GM12878 (cell line): ENCODE data around the gene GAGE10. TPM values are rescaled to one million over a fixed set of nuclear protein-coding genes. Genes with fewer than 3 reads are reported as not detected.

Source experiments
- ATAC-seq: fragments of 200-7000 bp; cut with Tn5 transposase; 3 replicates; pipeline ENCODE4 v1.9.1; 2020; ENCODE audit warnings: mild to moderate bottlenecking, moderate library complexity
- BruUV-seq: library from RNA; stranded (reverse); fragments of 400-500 nt; replicated peaks from 2 replicates; lab custom pipeline; 2021; lab: Mats Ljungman, UMichigan
- CTCF ChIA-PET: fragments of 300-600 bp; sonication (Branson Sonifier 250); formaldehyde crosslinking; extraction: SDS; loops from one replicate; lab custom pipeline; 2021; ENCODE audit warnings: inconsistent platforms; lab: Yijun Ruan, JAX
- POLR2A ChIA-PET: fragments of 350-600 bp; formaldehyde crosslinking; extraction: SDS; loops from one replicate; lab custom pipeline; 2021; ENCODE audit warnings: inconsistent platforms; lab: Charles Lee
- RAD21 ChIA-PET: fragments of 300-600 bp; sonication (Branson Sonifier 250); formaldehyde crosslinking; loops from one replicate; lab custom pipeline; 2023; ENCODE audit warnings: antibody characterized with exemption; ENCODE audit not compliant: unreplicated experiment; lab: Charles Lee
- SMC1A ChIA-PET: fragments of 300-600 bp; sonication (Branson Sonifier 250); formaldehyde crosslinking; loops from one replicate; lab custom pipeline; 2023; ENCODE audit not compliant: unreplicated experiment, uncharacterized antibody; lab: Charles Lee
- DNase-seq: peaks from one replicate; pipeline ENCODE4 v3.0.0-alpha.2; 2011; ENCODE audit warnings: low read depth, low spot score
- FAIRE-seq: peaks from 3 replicates; lab custom pipeline; 2011; peaks lifted over from hg19 to GRCh38; lab: Jason Lieb, UNC
- H2AFZ ChIP-seq: 2 replicates; pipeline ENCODE4 v1.6.0; 2011; ENCODE audit warnings: low read depth, low read length, control low read depth; ENCODE audit not compliant: control insufficient read depth
- H3K27ac ChIP-seq: 2 replicates; pipeline ENCODE4 v1.5.1; 2011; ENCODE audit warnings: control low read depth; ENCODE audit not compliant: control insufficient read depth, insufficient read depth
- H3K27me3 ChIP-seq, 2 experiments: replicated peaks in 1 of 2; 2 replicates each; pipeline versions ENCODE4 v1.6.0 to v1.6.1; 2011; ENCODE audit warnings: low read length in 1 of 2; ENCODE audit not compliant: control insufficient read depth in 2 of 2, insufficient read depth in 2 of 2
- H3K36me3 ChIP-seq, 2 experiments: 2 replicates each; pipeline ENCODE4 v1.5.1; 2011; ENCODE audit warnings: low read length in 1 of 2; ENCODE audit not compliant: control insufficient read depth in 2 of 2, insufficient read depth in 2 of 2
- H3K4me1 ChIP-seq: 2 replicates; pipeline ENCODE4 v1.6.1; 2011; ENCODE audit warnings: mild to moderate bottlenecking, low read length, moderate library complexity, mixed read lengths; ENCODE audit not compliant: control insufficient read depth, insufficient read depth
- H3K4me2 ChIP-seq: 2 replicates; pipeline ENCODE4 v1.6.0; 2011; ENCODE audit warnings: control low read depth; ENCODE audit not compliant: control insufficient read depth, insufficient read depth
- H3K4me3 ChIP-seq: fragments of 200-600 bp; sonication (generic); 2 replicates; pipeline ENCODE4 v1.5.1; 2016
- H3K79me2 ChIP-seq: 2 replicates; pipeline ENCODE4 v1.6.0; 2011; ENCODE audit warnings: low read length; ENCODE audit not compliant: control insufficient read depth, insufficient read depth
- H3K9ac ChIP-seq: 2 replicates; pipeline ENCODE4 v1.8.0; 2011; ENCODE audit warnings: low read length, control low read depth, mixed read lengths; ENCODE audit not compliant: control insufficient read depth, insufficient read depth
- H3K9me3 ChIP-seq: replicated peaks from 3 replicates; pipeline ENCODE4 v1.5.1; 2011; ENCODE audit warnings: mild to moderate bottlenecking, low read length; ENCODE audit not compliant: control insufficient read depth, insufficient read depth
- H4K20me1 ChIP-seq: 2 replicates; pipeline ENCODE4 v1.6.0; 2011; ENCODE audit not compliant: control insufficient read depth, insufficient read depth
- CTCF ChIP-seq, 3 experiments: IDR thresholded peaks in 2 of 3; conservative IDR thresholded peaks in 1 of 3; 2 replicates each; pipeline ENCODE4 v1.5.1; 2011; ENCODE audit warnings: low read depth in 3 of 3, low read length in 3 of 3, mild to moderate bottlenecking in 3 of 3, control low read depth in 2 of 3, moderate library complexity in 2 of 3, inconsistent platforms in 1 of 3, mixed read lengths in 1 of 3; ENCODE audit not compliant: control insufficient read depth in 2 of 3, insufficient read depth in 1 of 3; ENCODE audit errors: extremely low read depth in 1 of 3
- IKZF2 ChIP-seq, 2 experiments: fragments of 450-650 bp; IDR thresholded peaks; 2 replicates each; pipeline ENCODE4 v1.6.1; 2017; ENCODE audit warnings: mild to moderate bottlenecking in 2 of 2, moderate library complexity in 2 of 2
- NR2C1 ChIP-seq: fragments of 450-650 bp; IDR thresholded peaks from 2 replicates; pipeline ENCODE4 v1.6.1; 2017; ENCODE audit warnings: antibody characterized with exemption, mild to moderate bottlenecking, moderate library complexity
- RAD21 ChIP-seq: IDR thresholded peaks from 2 replicates; pipeline ENCODE4 v1.6.1; 2011; ENCODE audit warnings: mild to moderate bottlenecking, low read depth, low read length, moderate library complexity; ENCODE audit not compliant: insufficient read depth
- SMC3 ChIP-seq: IDR thresholded peaks from 2 replicates; pipeline ENCODE4 v1.6.1; 2011; ENCODE audit warnings: low read length, improper control_type of control experiment, borderline replicate concordance
- YY1 ChIP-seq: IDR thresholded peaks from 2 replicates; pipeline ENCODE4 v1.6.1; 2011; ENCODE audit warnings: low read depth, mild to moderate bottlenecking, low read length
- WGBS: methylation state at CpG from one replicate; pipeline ENCODE4 v1.1.6; 2016; ENCODE audit warnings: low lambda C conversion rate; ENCODE audit not compliant: insufficient replicate concordance, insufficient coverage; ENCODE audit errors: missing lambda C conversion rate; 5-methylcytosine and 5-hydroxymethylcytosine counted together
- in situ Hi-C: fragments of 300-500 bp; cut with MboI; formaldehyde crosslinking; loops from 9 replicates; pipeline ENCODE4 v1.14.3; 2018; ENCODE audit warnings: mixed read lengths
- intact Hi-C: fragments of 100-400 bp; cut with micrococcal nuclease; formaldehyde crosslinking; loops from one replicate; pipeline ENCODE4 v1.14.2; 2022; ENCODE audit not compliant: unreplicated experiment
- polyA plus RNA-seq, 11 experiments: library from polyadenylated mRNA; depleted of rRNA in 4 of 11; unstranded in 6 of 11; stranded (reverse) in 5 of 11; fragments of >200 nt; fragmentation: Nextera tagmentation in 4 of 11; fragmentation: Illumina TruSeq in 1 of 11; extraction: Ambion mirVana in 4 of 11; extraction: Trizol in 1 of 11; gene quantifications; 1 replicate in 1 of 11; 2 replicates in 10 of 11; pipeline versions ENCODE4 v1.2.1 to v1.2.3, GENCODE V29; 2011 to 2016; ENCODE audit warnings: inconsistent platforms in 2 of 11, missing spikeins in 2 of 11, low read depth in 1 of 11
- total RNA-seq, 4 experiments: library from RNA; depleted of rRNA in 3 of 4; stranded (reverse); fragments of >200 nt in 3 of 4; fragmentation: Illumina TruSeq in 1 of 4; extraction: Trizol in 1 of 4; gene quantifications; 2 replicates each; pipeline versions ENCODE4 v1.2.1 to v1.2.3, GENCODE V29; 2013 to 2021

The GAGE10 gene
- total and polyA plus RNA-seq, 10 of the 15 experiments (the other 5 are each of a cell fraction or from before 2014, with no cell fraction given), result not detected

- no TSS peak for BruUV-seq
Observed at GRCh38 chrX:49291615-49292337, 11.7 kb upstream of the GAGE10 start.

More at GRCh38 chrX:49291615-49292337, 11.7 kb upstream of the GAGE10 start:
- FAIRE-seq (peak; percentile 57), DNase-seq (no peak), ATAC-seq (peak; percentile 94)
- no peaks in the 10 kb centered on the region for H4K20me1 ChIP-seq
- 22% methylated on average over 11 of the region's 11 CpGs for WGBS
- no peaks in the 10 kb centered on the region for H3K27me3 ChIP-seq
- H3K4me2 ChIP-seq, result no peak overlapping the region
- no peak overlapping the region for H3K27ac ChIP-seq
- intact Hi-C loops, result loop anchor here (1.0 to 2.0 kb wide), 2 partner anchors 463 to 547 kb away; no protein-coding TSS in a partner anchor
- H2AFZ ChIP-seq, result no peak overlapping the region
- no peak overlapping the region for H3K9ac ChIP-seq
- ChIA-PET CTCF (interaction anchor here (0.6 to 1.3 kb wide), 7 partner anchors 10 to 1693 kb away, joined by 3 to 5 read pairs (median 4); no protein-coding TSS in a partner anchor), SMC1A (interaction anchor here (0.6 to 0.8 kb wide), 2 partner anchors 299 to 429 kb away, joined by 3 read pairs; no protein-coding TSS in a partner anchor), RAD21 (interaction anchor here (0.6 to 1.6 kb wide), 2 partner anchors 226 to 547 kb away, joined by 3 to 5 read pairs; no protein-coding TSS in a partner anchor), POLR2A (no interaction called here)
- H3K4me3 ChIP-seq, result no peak overlapping the region
- H3K79me2 ChIP-seq, result no peaks in the 10 kb centered on the region
- TF ChIP-seq SMC3, result peak; percentile 46; the same call in 1 of the 2 replicates
- peak; percentile 42; the same call in 1 of the 2 replicates for TF ChIP-seq YY1
- TF ChIP-seq IKZF2 (IDR thresholded peaks at IDR 0.05), result no peak
- no peak for TF ChIP-seq NR2C1
- peak; percentile 51 to 75 (median 70) for TF ChIP-seq CTCF (IDR thresholded peaks at IDR 0.05 in 2 of 3, conservative IDR thresholded peaks at IDR 0.05 in 1 of 3; ENCODE audit: control insufficient read depth in 2 of 3, extremely low read depth in 1 of 3, insufficient read depth in 1 of 3, low read depth in 3 of 3, low read length in 3 of 3)
- TF ChIP-seq RAD21, result peak; percentile 53
- H3K4me1 ChIP-seq, result no peaks in the 10 kb centered on the region
- in situ Hi-C loops, result no loop called here
- no peaks in the 10 kb centered on the region for H3K36me3 ChIP-seq
- no peaks in the 10 kb centered on the region for H3K9me3 ChIP-seq
